ENCODE measurements around the gene ADSS2.

DNA sequence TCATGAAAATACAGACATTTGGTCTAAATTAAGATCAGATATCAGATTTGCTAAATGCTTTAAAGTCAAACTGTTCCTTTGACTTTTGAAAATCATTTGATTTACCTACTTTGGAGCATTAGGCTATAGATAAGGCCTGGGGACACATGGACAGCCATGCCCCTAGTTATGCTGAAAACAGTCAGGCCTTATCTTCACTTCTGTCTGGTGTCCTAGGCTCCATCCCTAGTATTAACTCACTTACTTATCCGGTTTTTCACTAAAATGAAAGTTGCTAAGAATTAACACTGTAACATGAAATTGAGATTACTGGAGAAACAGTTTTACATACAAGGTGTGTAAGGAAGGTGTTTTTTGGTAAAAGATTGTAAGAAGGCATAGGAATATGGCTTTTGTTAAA lies 4.9 kb upstream of the ADSS2 start:
- TF ChIP-seq, protein P1, sequence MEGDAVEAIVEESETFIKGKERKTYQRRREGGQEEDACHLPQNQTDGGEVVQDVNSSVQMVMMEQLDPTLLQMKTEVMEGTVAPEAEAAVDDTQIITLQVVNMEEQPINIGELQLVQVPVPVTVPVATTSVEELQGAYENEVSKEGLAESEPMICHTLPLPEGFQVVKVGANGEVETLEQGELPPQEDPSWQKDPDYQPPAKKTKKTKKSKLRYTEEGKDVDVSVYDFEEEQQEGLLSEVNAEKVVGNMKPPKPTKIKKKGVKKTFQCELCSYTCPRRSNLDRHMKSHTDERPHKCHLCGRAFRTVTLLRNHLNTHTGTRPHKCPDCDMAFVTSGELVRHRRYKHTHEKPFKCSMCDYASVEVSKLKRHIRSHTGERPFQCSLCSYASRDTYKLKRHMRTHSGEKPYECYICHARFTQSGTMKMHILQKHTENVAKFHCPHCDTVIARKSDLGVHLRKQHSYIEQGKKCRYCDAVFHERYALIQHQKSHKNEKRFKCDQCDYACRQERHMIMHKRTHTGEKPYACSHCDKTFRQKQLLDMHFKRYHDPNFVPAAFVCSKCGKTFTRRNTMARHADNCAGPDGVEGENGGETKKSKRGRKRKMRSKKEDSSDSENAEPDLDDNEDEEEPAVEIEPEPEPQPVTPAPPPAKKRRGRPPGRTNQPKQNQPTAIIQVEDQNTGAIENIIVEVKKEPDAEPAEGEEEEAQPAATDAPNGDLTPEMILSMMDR (IDR thresholded peaks at IDR 0.05): no peak
- no peak for TF ChIP-seq POLR2A (IDR thresholded peaks at IDR 0.05)
- TF ChIP-seq POLR2AphosphoS5 (IDR thresholded peaks at IDR 0.05): no peak
